Kidney tubule cell (primary cell): ENCODE results near the gene BDKRB1.
A peak's percentile ranks its signal among the peaks of the same experiment; 100 is the strongest.
"Not testable (repeated sequence)": the region's sequence is repeated elsewhere in the genome, so short reads cannot be mapped to it uniquely, and the experiment has no call there.

Experiments used
- DNase-seq: peaks from one replicate; pipeline ENCODE4 v3.0.0-alpha.2; 2018; ENCODE audit warnings: low spot score

BDKRB1 gene

GRCh38 chr14:96233661-96234060, 22.3 kb upstream of the BDKRB1 start:
- peak; percentile 28 for DNase-seq

DNA sequence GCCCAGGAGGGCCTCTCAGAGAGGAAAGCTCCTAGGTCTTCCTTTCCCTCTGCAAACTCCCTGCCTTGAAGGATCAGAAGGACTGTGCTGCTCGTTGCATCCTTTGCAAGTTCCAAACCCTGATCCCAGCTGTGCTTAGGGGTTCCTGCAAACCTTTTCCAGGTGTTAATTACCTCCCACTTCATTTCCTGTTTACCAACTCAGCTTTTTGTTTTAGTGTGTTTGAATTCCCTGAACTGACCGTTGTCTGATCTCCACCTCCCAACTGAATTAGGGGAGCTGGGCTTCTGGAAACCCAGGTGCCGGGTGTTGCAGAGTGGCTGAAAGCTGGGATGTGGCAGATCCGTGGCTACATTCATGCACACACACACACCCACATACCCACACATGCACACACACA, 20.6 kb upstream of the BDKRB1 start:
- no peak for DNase-seq

DNA sequence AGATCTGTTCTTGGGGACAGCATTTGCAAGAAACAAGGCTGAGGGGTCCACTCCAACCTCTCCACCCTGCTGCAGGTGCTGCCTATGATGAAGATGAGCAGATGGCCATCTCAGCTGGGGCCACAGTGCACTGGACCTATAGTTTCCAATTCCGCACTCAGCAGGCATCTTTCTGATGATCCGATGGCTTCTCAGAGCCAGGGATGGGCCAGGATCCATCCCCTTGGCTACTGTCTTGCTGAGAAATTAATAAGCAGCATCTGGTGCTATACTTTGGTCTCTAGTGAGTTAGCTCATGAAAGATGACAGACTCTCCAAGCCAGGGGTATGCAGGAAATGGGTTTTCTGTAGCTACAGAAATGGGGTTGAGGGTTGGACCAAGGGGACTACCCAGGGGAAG, 18.4 kb upstream of the BDKRB1 start:
- no peak for DNase-seq

DNA sequence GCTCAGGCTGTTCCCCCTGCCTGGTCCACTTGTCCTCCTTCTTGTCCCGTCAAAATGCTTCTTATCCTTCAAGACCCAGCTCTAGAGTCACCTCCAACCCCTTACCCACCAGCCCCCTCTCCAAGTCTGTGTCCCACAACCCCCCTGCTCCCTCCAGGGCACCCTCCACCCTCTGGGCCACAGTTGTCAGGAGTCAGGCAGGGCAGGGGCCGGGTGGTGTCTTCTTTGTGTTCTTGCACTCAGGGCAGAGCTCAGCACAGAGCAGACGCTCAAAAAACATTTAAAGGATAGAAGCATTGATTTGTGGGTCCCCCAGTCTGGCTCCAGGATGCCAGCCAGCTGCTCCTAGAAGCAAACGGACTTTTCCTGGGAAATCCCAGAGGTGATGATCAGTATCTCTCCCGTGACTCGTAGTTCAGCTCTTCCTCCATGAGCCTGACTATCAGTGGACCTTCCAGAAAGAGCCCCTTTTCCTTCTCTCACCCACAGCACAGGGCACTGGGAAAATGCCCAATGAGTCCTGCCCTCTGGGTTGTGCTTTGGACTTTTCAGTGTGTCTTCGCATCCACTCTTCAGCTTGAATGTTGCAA, 17.2 kb upstream of the BDKRB1 start:
- DNase-seq: no peak

DNA sequence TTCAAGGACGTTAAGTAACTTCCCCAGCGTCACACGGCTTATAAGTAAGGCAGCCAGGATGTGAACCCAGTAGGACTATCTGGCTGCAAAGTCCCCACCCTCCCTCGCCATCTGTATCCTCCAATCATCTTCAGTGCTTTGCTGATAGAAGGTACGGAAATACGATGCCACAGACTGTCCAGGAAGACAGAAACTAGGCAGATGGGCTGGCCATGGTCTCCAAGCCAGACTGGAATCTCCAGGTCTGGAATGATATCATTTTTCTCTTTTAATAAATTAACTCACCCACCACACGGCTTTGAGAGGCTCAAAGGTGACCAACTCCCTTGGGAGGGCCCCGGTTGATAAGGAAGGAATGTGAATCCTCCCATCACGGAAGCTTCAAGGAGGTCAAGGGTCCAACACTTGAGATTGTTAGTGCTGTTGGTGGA, 16.3 kb upstream of the BDKRB1 start:
- DNase-seq: no peak

DNA sequence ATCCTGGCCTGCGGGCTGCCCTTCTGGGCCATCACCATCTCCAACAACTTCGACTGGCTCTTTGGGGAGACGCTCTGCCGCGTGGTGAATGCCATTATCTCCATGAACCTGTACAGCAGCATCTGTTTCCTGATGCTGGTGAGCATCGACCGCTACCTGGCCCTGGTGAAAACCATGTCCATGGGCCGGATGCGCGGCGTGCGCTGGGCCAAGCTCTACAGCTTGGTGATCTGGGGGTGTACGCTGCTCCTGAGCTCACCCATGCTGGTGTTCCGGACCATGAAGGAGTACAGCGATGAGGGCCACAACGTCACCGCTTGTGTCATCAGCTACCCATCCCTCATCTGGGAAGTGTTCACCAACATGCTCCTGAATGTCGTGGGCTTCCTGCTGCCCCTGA, 15.4 kb upstream of the BDKRB1 start:
- no peak for DNase-seq

DNA sequence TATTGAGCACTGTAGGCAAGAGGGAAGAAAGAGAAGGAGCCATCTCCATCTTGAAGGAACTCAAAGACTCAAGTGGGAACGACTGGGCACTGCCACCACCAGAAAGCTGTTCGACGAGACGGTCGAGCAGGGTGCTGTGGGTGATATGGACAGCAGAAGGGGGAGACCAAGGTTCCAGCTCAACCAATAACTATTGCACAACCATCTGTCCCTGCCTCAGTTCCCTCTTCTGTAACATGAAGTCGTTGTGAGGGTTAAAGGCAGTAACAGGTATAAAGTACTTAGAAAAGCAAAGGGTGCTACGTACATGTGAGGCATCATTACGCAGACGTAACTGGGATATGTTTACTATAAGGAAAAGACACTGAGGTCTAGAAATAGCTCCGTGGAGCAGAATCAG, 13.9 kb upstream of the BDKRB1 start:
- DNase-seq: no peak

- DNase-seq: no peak
Measured at GRCh38 chr14:96243785-96244184, 12.2 kb upstream of the BDKRB1 start.

- DNase-seq: not testable (repeated sequence)
Measured at GRCh38 chr14:96245074-96245473, 10.9 kb upstream of the BDKRB1 start.

GRCh38 chr14:96245710-96246538, 10.1 kb upstream of the BDKRB1 start:
- peak; percentile 44 for DNase-seq

GRCh38 chr14:96246539-96246847, 9.5 kb upstream of the BDKRB1 start:
- DNase-seq: peak; percentile 84

DNA sequence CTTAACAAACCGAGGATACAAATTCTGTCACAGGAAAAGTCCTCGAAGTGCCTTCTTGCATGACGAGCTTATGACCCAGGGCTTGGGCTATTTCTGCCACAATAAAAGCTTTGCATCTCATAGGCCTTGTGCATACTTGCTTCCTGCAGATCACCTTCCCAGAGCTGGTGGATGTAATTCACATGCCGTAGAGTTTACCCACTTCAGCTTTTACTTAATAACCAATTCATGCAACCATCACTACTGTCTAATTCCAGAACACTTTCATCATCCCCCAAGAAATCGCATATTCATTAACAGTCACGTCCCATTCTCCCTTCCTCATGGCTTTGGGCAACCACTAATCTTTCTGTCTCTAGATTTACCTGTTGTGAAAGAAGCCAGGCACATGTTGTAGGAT, 9.0 kb upstream of the BDKRB1 start:
- peak; percentile 86 for DNase-seq

GRCh38 chr14:96249029-96249428, 7.0 kb upstream of the BDKRB1 start:
- DNase-seq: no peak

- no peak for DNase-seq
Measured at GRCh38 chr14:96250485-96250884, 5.5 kb upstream of the BDKRB1 start.

- DNase-seq: no peak
Measured at GRCh38 chr14:96251656-96252155, 4.3 kb upstream of the BDKRB1 start.

DNA sequence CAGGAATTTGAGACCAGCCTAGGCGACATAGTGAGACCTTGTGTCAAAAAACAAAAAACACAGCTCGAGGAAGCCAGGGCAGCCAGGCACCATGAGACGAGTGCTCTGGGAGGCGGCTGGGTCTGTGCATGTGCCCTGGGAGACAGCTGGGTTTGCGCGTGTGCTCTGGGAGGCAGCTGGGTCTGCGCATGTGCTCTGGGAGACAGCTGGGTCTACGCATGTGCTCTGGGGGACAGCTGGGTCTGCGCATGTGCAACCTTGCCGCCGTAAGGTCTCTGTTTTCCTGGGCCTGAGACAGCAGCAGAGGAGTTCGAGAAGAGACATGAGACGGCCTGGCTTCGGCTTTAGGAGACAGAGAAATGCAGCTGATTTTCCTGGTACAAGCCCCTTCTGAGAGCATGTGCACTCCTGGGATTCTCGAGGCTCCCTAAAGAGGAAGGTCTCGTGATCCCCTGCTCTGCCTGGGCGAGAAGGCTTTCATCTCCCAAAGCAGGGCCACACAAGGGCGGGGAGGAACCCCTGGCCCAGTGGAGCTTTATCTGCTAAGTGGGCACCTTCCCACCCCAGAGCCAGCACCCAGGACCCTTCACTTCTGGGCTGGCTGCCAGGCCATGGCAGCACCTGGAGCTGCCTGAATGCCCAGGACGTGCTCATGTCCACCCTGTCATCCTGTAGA, 3.5 kb upstream of the BDKRB1 start:
- no peak for DNase-seq

DNA sequence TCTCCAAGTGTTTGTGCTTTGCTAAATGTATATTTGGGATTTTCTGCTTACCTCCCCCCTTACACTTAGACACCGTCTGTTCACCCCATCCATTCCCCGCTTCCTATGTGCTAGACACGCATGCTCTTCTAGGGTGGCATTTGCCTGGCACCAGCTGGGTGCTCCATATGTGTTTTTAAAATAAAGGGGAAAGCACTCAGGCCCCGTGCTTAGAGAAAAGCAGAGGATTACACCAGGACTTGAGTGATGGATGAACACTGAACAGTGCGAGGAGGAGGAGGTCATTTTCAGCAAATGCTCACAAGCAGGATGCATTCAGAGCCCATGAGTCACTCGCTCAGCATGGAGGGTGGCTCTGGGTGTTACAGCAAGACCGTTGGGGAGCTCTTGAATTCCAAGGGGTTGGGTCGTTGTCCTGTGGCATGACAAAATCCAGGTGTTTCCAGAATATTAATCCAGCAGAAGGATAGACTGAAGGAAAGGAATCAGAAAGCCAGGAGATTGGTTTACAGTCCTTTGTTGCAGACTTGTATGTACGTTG, 2.9 kb upstream of the BDKRB1 start:
- DNase-seq: peak; percentile 80

DNA sequence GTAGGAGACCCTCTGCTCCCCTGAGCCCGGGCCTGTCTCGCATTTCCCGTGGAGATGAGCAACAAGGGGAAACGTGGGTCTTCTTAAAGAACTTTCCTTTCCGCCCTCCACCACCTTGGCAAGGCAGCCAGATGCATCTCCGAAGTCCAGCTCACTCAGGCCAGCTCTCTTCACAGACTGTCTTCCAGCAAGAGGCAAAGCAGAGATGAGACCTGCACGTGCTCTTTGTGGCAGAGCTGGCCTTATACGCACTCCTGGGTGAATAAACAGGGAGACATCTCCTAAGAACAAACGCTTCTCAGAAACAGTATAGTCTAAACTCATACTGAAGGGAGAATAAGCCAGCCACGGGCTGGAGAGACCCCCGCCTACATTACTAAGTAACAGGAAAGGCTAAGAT, 1.3 kb upstream of the BDKRB1 start:
- DNase-seq: no peak

DNA sequence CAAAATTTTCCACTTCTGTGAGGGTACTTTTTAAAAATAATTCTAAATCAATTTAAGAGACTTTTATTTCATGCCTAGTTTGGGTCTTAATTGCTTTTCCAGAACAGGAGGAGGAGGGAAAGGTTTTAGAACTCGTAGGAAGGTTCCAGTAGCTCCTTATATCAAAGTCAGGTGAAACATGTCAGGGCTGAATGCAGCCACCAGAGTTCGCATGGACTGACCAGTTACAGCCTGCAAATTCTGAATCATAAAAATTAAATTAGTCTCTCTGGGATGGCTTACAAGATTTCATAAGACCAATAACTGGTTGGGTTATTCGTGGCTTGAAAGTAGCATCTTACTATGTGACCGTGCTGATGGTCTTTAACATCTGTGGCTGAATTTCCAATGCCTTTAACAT, 397 bp downstream of the BDKRB1 start:
- no peak for DNase-seq

DNA sequence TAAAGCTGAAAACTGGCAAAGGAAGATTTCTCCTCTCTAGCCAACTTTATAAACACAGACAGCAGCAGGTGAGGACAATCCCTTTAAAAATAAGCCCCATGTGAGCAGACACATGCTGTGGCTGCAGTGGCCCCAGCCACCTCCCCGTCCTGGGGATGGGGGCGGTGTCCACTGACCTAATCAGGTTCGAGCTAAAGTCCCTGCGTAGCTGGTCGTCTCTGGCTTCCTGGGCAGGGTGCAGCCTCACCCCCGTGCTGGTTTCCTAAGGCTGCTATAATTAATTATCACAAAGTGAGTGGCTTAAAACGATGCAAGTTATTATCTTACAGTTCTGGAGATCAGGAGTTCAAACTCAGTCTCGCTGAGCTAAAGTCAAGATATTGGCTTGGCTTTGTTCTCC, 1.0 kb downstream of the BDKRB1 start:
- DNase-seq: no peak

- no peak for DNase-seq
Measured at GRCh38 chr14:96257900-96258299, 1.9 kb downstream of the BDKRB1 start.

- no peak for DNase-seq
Measured at GRCh38 chr14:96260341-96260821, 4.4 kb downstream of the BDKRB1 start.

DNA sequence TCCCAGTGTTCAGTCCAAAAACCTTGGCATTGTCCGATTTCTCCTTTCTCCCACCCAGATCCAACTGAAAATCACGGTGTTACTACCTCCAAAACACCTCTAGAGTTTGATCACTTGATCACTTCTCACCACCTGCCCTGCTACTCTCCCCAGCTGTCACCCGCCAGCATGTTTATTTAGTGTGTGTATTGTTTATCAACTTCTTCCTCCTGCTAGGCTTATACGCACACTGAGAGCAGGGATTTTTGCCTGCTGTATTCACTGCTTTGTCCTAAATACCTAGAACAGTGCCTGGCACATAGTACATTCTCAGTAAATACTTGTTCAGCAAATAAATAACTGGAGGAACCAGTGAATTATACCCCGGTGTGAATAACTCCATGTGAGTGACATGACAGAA, 5.0 kb downstream of the BDKRB1 start:
- DNase-seq: no peak
